Keratinocyte (primary cell): Measurements from ENCODE around the gene MYRFL. TPM values are rescaled to one million over a fixed set of nuclear protein-coding genes. Genes with fewer than 3 reads are reported as not detected.

Experiments
- DNase-seq: peaks from one replicate; pipeline ENCODE4 v3.0.0-alpha.2; 2011; ENCODE audit warnings: low read depth, missing footprints, low spot score
- FAIRE-seq: peaks from 2 replicates; lab custom pipeline; 2011; peaks lifted over from hg19 to GRCh38; lab: Jason Lieb, UNC
- H2AFZ ChIP-seq: 2 replicates; pipeline ENCODE4 v1.6.0; 2012; ENCODE audit warnings: low read length, control low read depth, inconsistent platforms; ENCODE audit not compliant: control insufficient read depth
- H3K27ac ChIP-seq: 2 replicates; pipeline ENCODE4 v1.5.1; 2011; ENCODE audit warnings: low read length; ENCODE audit not compliant: control insufficient read depth, insufficient read depth
- H3K27me3 ChIP-seq: 3 replicates; pipeline ENCODE4 v1.6.0; 2011; ENCODE audit warnings: low read length; ENCODE audit not compliant: control insufficient read depth, insufficient read depth; ENCODE audit errors: extremely low read depth
- H3K36me3 ChIP-seq, 2 experiments: 2 replicates in 1 of 2; 3 replicates in 1 of 2; pipeline ENCODE4 v1.5.1; 2011; ENCODE audit warnings: low read length in 2 of 2, mild to moderate bottlenecking in 1 of 2; ENCODE audit not compliant: control insufficient read depth in 2 of 2, insufficient read depth in 2 of 2; ENCODE audit errors: extremely low read depth in 1 of 2
- H3K4me1 ChIP-seq: 3 replicates; pipeline ENCODE4 v1.5.1; 2011; ENCODE audit warnings: low read length; ENCODE audit not compliant: control insufficient read depth, insufficient read depth; ENCODE audit errors: extremely low read depth
- H3K4me2 ChIP-seq: 3 replicates; pipeline ENCODE4 v1.6.0; 2011; ENCODE audit warnings: low read depth, low read length; ENCODE audit not compliant: control insufficient read depth, insufficient read depth; ENCODE audit errors: extremely low read depth
- H3K4me3 ChIP-seq, 3 experiments: fragments of 200-600 bp in 1 of 3; sonication (generic) in 1 of 3; 2 replicates in 2 of 3; 3 replicates in 1 of 3; pipeline ENCODE4 v1.5.1; 2011 to 2016; ENCODE audit warnings: low read length in 3 of 3, mild to moderate bottlenecking in 3 of 3, control low read depth in 2 of 3, inconsistent platforms in 1 of 3, low read depth in 1 of 3, mixed read lengths in 1 of 3, mixed run types in 1 of 3, moderate library complexity in 1 of 3; ENCODE audit not compliant: control insufficient read depth in 2 of 3, insufficient read depth in 2 of 3; ENCODE audit errors: extremely low read depth in 1 of 3
- H3K79me2 ChIP-seq: 2 replicates; pipeline ENCODE4 v1.6.0; 2012; ENCODE audit warnings: low read length; ENCODE audit not compliant: control insufficient read depth, insufficient read depth
- H3K9ac ChIP-seq: 3 replicates; pipeline ENCODE4 v1.6.0; 2011; ENCODE audit warnings: low read length; ENCODE audit not compliant: control insufficient read depth, insufficient read depth; ENCODE audit errors: extremely low read depth
- H3K9me1 ChIP-seq: 3 replicates; pipeline ENCODE4 v1.6.0; 2011; ENCODE audit warnings: low read length; ENCODE audit not compliant: control insufficient read depth, insufficient read depth; ENCODE audit errors: extremely low read depth
- H3K9me3 ChIP-seq: 2 replicates; pipeline ENCODE4 v1.5.1; 2012; ENCODE audit warnings: low read depth, low read length; ENCODE audit not compliant: control insufficient read depth
- H4K20me1 ChIP-seq: 3 replicates; pipeline ENCODE4 v1.6.0; 2011; ENCODE audit warnings: low read length; ENCODE audit not compliant: control insufficient read depth, insufficient read depth; ENCODE audit errors: extremely low read depth
- CTCF ChIP-seq, 3 experiments: IDR thresholded peaks in 1 of 3; conservative IDR thresholded peaks in 1 of 3; optimal IDR thresholded peaks in 1 of 3; 2 replicates in 2 of 3; 3 replicates in 1 of 3; pipeline versions ENCODE3 to v1.5.1; 2011; ENCODE audit warnings: low read length in 3 of 3, mild to moderate bottlenecking in 3 of 3, moderate library complexity in 2 of 3, control low read depth in 1 of 3, inconsistent platforms in 1 of 3; ENCODE audit not compliant: insufficient read depth in 2 of 3; ENCODE audit errors: extremely low read depth in 1 of 3
- EZH2 ChIP-seq: IDR thresholded peaks from one replicate; pipeline ENCODE4 v1.6.1; 2012; ENCODE audit warnings: inconsistent platforms, mild to moderate bottlenecking, low read length, moderate library complexity
- dilution Hi-C: fragments of 300-500 bp; cut with MboI; formaldehyde crosslinking; loops from one replicate; pipeline ENCODE4 v1.7.0; 2020; ENCODE audit warnings: low sequenced_read_pairs; ENCODE audit not compliant: extremely low pct_ligation_motif_present
- polyA plus RNA-seq, 5 experiments: library from polyadenylated mRNA; depleted of rRNA in 3 of 5; stranded (reverse) in 3 of 5; stranded (forward) in 1 of 5; unstranded in 1 of 5; fragments of >200 nt; gene quantifications; 1 replicate in 1 of 5; 2 replicates in 3 of 5; 3 replicates in 1 of 5; pipeline versions ENCODE4 v1.2.1 to v1.2.3, GENCODE V29; 2011 to 2012; ENCODE audit warnings: missing spikeins in 2 of 5, low read depth in 1 of 5, low replicate concordance in 1 of 5

MYRFL gene
- polyA plus RNA-seq, 1 donor (not counting 4 experiments of a cell fraction or from before 2014, with no cell fraction given), result 0.39 TPM

DNA sequence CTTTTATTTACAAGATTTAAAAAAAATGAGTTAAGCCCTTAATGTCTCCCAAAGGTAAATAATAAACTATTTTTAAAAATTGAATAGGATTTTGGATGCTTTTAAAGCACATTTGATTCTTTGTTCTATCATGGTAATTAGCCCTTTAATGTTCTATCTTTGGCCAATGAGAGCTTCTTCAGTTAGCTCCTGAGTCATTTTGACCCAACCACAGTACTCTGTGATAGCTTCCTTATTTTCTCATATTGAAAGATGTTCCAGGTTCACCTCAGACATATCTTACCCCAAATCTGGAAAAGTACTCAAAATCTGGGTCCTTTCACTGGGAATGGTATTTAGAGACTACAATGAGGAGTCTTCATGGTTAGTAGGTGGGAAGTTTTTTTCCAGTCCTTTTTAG is 98.0 kb downstream of the MYRFL start:
- TF ChIP-seq EZH2 (no peak), CTCF (optimal IDR thresholded peaks at IDR 0.05 in 1 of 3, IDR thresholded peaks at IDR 0.05 in 1 of 3, conservative IDR thresholded peaks at IDR 0.05 in 1 of 3; ENCODE audit: extremely low read depth in 1 of 3, insufficient read depth in 2 of 3, low read length in 3 of 3) (no peak)
- H3K9me3 ChIP-seq, result no peaks in the 10 kb centered on the region
- DNase-seq (no peak), FAIRE-seq (no peak)
- H3K27me3 ChIP-seq, result no peaks in the 10 kb centered on the region
- no peak overlapping the region for H3K4me3 ChIP-seq
- no peak overlapping the region for H2AFZ ChIP-seq
- no peaks in the 10 kb centered on the region for H3K4me1 ChIP-seq
- H3K79me2 ChIP-seq, result no peaks in the 10 kb centered on the region
- dilution Hi-C loops, result no loop called here
- H3K9ac ChIP-seq, result no peak overlapping the region
- H3K9me1 ChIP-seq, result no peaks in the 10 kb centered on the region
- H3K36me3 ChIP-seq, result no peaks in the 10 kb centered on the region
- H3K27ac ChIP-seq, result no peak overlapping the region
- no peak overlapping the region for H3K4me2 ChIP-seq
- H4K20me1 ChIP-seq, result no peaks in the 10 kb centered on the region

- TF ChIP-seq EZH2 (no peak), CTCF (optimal IDR thresholded peaks at IDR 0.05 in 1 of 3, IDR thresholded peaks at IDR 0.05 in 1 of 3, conservative IDR thresholded peaks at IDR 0.05 in 1 of 3; ENCODE audit: extremely low read depth in 1 of 3, insufficient read depth in 2 of 3, low read length in 3 of 3) (no peak)
- Histone ChIP-seq H3K27me3 (no peaks in the 10 kb centered on the region), H3K27ac (no peak overlapping the region), H3K4me3 (no peak overlapping the region), H2AFZ (no peak overlapping the region), H3K9ac (no peak overlapping the region), H3K79me2 (no peaks in the 10 kb centered on the region), H4K20me1 (no peaks in the 10 kb centered on the region), H3K4me2 (no peak overlapping the region), H3K9me1 (no peaks in the 10 kb centered on the region), H3K36me3 (no peaks in the 10 kb centered on the region), H3K4me1 (no peaks in the 10 kb centered on the region), H3K9me3 (no peaks in the 10 kb centered on the region)
- DNase-seq (no peak), FAIRE-seq (no peak)
- dilution Hi-C loops, result no loop called here
Measured at GRCh38 chr12:69925291-69925690, 100.3 kb downstream of the MYRFL start.
